NCI-H1436 (cell line): ENCODE data around the gene HACD4.
"Not testable (repeated sequence)": the region's sequence is repeated elsewhere in the genome, so short reads cannot be mapped to it uniquely, and the experiment has no call there.

Experiments used
- DNase-seq: peaks from one replicate; lab custom pipeline; 2025; lab: John Stamatoyannopoulos, UW

Gene HACD4

DNA sequence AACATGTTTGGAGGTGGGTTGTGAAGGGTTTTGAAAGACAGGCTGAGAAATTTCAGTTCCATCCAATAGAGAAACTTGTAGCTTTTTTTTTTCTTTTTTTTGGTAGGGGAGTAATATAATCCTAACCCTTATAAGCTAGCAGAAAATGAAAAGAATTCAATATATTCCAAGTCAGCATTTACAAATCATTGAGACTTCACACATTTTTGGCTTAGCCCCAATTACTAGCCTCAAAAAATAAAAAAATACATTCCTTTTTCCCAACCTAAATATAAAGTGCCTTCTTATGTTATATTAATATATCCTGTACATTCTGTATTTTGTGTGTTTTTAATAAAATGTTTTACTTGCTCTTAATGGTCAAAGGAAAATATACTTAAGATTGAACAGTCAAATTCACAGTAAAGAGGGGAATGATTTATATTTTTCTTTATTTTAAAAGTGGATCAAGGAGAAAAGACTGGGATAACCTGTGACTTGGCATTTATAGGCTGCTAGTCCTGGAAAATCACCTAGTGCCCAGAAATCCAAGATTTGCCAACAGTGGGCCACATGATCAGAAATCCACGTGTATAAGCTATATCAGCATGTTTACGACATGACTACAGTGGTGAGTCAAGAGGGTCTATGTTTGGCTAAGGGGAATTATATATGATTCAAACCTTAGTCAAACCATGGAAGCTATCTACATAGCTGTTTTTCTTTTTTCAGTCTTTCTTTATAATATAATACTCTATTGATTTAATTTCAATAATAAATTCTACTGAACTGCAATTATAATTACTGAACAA lies 14.5 kb downstream of the HACD4 start:
- no peak for DNase-seq

DNA sequence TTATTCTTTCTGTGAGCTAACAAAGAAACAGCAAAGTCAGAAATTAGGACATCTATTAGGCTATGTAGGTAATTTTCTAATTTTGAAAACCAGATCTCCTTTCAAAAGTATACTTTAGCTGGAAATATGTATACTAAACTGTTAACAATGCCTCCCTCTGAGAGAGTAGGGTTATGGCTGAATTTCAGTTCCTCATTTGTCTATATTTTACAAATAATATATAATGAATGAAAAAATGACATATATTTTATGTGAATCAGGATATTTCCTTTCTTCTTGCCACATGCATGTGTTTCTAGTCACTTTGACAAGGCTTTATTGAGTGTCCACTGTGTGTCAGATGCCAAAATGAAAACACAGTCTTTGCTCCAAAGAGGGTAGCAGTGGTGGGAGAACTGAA lies 15.4 kb downstream of the HACD4 start:
- DNase-seq = no peak

DNA sequence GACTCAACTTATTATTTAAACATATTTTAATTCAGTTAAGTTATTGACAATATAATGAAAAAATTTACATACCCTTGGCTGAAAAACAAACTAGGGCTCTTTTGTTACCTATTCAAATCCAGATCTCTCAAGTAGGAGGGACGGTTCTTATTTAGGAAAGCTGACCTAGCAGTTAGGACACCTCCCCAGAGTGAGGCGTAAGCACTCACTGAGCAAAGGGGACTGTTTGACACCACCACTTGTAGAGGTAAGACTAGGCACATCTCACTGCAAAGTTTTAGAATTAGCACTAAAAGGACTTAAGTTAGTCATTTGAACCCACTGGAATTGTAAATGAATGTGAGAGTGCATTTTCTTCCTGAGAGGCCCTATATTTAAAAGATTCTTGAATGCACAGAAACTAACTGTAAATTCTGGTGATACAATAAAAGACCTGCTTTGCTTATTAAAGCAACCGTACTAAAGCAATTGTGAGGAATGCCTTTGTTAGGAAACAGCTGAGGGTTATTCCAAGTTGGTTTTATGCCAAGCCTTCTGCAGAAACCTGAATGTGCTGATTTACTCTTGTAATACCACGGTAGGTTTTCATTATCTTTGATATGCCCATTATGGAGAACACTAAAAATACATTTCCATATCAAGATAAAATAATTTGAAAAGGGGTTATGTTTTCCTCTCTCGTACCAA lies 16.2 kb downstream of the HACD4 start:
- DNase-seq = no peak

DNA sequence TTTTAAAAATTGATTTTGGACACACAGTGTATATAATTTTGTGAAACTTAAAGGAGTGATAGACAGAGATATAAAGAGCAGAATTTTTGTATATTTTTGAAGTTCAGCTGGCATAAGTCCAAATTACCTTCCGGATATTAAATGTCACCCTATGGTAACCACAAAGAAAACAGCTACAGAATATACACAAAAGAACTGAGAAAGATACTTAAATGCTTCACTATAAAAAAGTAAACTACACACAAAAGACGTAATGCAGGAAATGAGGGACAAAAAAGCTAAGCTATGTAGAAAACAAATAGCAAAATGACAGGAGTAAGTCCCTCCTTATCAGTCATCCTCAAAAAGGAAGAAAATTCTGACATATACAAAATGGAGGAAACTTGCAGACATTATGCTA lies 29.4 kb downstream of the HACD4 start:
- no peak for DNase-seq

DNA sequence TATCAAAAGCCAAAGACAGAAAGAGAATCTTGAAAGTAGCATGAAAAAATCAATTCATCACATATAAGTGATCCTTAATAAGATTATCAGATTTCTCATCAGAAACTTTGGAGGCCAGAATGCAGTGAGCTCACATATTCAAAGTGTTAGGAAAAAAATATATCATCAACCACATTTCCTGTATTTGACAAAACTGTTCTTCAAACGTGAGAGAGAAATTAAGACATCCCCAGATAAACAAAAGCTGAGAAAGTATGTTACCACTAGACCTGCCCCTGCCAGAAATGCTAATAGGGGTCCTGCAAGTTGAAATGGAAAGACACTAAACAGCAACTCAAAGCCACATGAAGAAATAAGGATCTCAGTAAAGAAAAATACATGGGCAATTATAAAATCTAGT lies 29.9 kb downstream of the HACD4 start:
- no peak for DNase-seq

DNA sequence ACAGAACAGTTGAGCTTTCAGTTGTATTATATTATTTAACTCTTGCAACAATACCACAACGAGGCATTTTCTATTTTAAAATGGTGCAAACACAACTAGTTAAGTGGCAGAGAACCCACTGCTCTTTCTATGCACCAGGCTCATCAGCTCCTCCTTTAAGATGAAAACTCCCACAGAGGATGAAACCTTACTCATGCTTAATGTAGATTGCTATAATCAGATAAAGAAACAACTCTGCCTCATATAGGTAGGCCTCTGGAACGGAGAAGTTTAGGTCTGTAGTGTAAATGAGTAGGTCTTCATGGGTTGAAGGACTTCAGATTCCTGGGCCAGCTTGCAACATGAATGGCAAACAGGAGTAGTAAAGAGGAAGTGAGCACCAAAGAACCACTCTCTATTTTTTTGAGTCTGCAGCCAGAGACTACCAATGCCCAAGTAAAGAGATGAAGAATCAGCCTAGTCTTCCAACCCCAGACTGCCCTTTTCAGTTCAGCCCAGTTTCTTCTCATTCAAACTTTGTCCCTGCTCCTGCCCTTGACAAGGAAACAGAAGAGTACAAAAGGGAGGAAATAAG lies 33.9 kb downstream of the HACD4 start:
- no peak for DNase-seq

DNA sequence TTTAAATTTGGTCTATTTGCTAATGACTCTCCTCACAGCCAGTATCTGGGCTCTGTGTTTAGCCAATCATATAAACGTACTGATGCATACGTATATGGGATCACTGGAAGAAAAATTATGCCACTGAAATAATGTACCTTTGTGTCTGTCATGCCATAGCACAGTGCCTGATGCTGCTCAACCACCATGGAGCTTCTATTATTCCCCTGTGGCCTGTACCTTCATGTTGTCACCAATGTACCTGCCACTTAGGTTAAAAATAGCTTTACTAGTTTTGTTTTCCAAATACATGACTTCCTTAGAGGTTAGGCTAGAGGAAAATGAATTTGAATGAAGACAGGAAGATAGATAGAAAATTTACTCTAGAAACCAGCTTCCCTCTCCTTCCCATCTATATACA lies 34.6 kb downstream of the HACD4 start:
- DNase-seq = no peak

DNA sequence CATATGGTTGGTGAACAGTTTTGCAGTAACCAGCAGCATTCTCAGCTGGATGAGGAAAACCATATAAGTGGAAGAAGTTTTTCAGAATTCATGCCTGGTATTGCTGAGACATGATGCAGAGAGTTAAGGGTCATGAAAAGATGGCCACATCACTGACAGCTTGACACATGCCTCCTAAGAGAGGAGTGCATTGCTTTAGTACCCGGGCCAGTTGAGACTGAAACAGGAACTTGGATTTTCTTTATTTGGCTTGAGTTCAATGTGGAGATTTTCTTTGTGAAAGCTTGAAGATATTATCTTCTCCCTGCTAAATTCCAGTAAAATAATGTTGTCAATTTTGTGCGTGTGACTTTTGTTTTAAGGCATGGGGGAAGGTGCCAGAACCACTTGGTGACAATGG lies 35.8 kb downstream of the HACD4 start:
- no peak for DNase-seq

DNA sequence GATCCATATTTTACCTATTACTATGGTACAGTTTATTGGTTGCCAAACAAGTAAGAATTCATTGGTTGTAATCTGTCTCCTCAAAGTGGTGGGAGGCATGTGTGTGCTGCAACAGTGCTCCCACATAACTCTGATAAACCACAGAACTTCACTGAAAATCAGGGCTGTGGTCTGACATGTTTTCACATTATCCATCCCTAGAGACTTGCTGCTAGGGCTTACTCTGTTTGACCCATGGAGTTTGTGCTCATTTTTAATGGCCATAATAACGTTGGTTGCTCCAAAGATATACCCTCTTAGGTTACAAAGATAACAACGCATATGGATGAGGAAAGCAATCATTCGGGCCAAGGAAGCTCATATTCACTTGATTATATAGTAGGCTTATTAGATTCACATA lies 37.0 kb downstream of the HACD4 start:
- DNase-seq = no peak

DNA sequence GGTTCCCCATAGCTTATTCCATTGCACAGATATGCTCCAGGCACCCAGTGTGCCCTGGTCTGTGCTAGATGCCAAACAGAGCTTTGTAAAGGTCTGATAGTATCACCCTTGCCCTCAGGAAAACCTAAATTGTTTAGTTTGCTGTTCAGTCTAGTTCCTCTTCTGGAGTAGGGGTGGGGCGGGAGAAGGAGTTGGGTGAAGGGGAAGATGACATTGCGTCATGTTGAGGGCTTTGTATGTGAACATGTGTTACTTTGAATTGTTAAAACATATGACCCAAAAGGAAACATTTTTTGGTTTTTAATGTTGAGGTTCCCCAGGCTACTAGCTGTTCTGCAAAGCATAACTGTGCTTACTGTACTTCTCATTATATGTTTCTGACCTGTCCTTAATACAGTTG lies 40.6 kb downstream of the HACD4 start:
- no peak for DNase-seq

DNA sequence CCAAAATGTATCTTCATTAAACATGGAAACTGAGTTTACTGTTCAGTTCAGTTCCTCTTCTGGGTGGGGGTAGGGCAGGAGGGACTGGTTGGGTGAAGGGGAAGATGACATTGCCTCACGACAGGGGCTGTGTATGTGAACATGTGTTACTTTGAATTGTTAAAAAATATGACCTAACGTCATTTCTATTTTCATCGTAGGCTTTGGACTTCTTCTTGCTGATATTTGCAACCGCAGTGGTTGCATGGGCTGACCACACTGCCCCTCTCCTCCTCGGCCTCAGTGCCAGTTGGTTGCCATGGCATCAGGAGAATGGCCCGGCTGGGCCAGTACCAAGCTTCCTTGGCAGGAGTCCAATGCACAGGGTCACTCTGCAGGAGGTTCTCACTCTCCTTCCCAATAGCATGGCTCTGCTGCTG lies 41.5 kb downstream of the HACD4 start:
- no peak for DNase-seq

DNA sequence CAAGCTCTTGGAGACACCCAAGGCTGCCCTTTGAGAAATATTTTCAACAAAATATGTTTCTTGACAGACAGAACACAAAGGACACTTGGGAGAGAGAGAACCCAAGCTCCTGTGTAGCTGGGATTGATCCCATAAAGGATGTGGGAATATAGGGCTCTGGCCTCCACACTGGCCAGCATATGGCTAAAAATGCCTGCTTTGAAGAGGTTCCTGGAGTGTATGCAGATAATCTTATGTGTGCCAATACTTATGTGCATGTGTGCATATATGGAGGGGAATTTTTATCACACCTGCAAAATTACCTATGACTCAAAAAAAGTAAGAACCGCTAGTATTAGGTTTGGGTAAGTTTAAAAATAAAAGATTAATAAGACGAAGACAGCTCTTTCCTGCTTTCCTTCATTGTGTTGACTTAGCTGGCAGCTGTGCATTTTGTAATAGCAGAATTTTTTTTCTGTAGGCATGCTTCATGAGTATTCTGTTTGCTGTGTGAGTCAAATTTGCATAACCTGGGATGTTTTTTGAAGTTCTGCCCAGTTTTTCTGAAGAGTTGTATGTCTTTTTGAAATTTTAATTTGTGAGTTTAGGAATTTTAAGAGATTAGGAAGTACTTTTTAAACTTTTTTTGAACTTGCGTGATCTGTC lies 42.6 kb downstream of the HACD4 start:
- no peak for DNase-seq

DNA sequence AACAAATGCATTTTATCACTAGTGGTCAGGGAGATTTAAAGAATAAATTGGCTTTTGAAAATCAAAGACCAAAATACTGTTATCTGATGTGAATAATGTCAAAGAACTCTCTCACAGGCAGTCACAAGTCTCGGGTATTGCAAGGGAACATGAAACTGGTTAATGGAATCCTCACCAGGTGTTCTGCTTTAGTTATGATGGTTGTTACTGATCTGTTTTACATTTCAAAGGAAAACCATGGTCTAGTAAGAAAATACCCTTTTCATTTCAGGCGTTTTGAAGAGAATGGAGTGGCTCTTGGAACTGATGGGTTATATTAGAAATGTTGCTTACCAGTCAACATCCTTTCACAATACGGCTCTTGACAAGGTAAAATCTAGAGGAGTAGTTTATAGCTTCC lies 43.4 kb downstream of the HACD4 start:
- DNase-seq = no peak

DNA sequence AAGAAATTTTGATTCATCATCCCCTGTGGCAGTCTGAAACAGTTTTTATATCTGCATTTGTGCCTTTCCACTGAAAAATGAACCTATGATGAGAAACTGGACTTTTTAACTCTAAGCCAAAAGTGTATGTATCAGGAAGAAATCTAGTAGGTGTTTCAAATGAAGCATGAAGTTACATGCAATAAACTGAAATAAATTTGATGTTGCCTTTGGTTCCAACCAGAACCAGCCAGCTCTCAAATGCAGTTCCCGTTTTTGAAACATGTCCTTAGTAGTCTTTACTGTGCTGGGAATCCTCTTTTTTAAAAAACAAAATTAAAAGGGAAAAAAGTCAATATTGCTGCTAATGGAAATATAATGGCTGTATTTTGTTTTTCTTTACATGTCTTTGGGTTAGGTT lies 43.9 kb downstream of the HACD4 start:
- DNase-seq = no peak

DNA sequence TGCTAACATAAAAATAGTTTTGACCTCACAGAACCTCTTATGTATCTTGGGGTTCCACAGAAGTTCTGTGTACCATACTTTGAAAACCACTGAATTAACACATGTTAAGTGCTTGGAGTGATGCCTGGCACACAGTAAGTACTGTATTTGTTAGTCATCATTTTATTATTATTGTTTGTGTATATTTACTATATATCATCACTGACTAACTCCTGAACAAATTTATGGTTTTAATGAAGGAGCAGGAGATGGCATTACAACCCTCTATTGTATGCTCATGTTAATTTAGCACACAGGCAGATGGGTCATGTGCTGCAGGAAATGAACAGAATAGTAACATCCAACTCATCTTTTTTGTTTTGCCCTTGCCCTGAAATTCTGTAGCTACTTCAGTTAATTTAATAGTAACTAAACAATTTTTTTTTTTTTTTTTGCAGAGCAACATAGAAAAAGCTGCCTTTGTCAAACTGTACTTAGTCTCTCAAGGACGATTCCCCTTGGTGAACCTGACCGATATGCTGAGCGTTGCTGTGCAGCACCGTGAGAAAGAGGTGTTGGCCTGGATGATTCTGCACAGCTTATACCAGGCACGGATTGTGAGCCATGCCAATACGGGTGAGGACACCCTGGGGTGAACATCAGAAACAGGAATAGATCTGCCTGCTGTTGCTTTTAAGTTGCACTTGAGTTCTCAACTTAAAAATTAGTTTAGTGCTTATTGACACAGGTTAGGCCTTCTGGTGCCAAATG lies 45.4 kb downstream of the HACD4 start:
- DNase-seq = no peak

DNA sequence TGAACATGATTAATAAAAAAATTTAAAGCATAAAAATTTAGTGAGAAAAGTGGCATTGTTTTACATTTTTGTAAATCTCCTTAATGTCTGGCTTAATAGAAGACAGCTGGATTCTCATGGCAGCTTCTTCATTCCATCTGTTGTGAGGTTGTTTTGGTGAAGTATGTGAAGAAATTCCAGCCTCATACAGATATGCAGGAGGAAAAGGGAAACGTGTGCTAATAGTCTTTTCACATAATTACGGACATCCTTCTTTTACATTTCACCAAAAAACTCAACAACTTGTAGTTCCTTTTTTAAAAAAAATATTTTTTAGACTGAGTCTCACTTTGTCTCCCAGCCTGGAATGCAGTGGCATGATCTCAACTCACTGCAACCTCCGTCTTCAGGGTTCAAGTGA lies 46.9 kb downstream of the HACD4 start:
- DNase-seq = no peak

DNA sequence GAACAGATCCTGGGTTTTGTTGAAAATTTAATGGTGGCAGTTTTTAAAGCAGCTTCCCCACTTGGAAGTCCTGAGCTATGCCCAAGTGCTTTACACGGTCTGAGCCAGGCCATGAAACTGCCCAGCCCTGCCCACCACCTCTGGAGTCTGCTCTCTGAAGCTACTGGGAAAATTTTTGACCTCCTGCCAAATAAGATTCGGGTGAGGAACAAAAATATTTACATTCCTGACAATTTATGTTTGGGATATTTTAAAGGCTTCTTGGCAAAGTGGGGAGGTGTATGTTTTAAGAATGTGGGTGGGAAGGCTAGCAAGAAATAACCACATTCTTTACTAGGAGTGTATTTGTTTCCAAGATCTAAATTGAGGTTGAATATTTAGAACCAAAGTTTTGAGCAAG lies 50.0 kb downstream of the HACD4 start:
- no peak for DNase-seq

DNA sequence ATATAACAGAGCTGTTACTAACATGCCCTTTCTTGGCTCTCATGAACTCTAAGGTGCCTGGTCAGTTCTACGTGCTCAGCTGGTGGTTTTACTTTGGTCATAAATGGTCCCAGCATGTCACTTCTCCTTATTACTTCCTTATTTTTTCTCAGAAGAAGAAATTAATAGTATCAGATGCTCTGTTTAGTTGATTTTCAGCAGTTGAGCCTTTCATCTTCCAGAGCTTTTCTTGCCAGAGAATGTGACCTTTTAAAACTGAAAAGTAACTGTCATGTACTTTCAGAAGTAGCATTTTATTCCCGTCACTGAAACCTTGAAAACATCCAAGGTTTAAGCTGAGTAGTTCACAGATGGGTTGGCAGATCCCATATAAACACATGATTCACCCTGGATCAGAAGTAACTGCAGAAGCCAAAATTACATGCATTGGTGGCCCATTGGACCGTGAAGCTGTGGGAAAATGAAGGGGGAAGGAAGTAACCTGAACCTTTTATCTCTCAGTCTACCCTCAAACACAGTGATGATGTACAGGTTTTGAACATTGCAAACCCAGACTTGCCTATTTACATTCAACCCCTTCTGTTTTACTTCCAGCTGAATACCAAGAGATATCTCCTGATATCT lies 50.5 kb downstream of the HACD4 start:
- DNase-seq = no peak

DNA sequence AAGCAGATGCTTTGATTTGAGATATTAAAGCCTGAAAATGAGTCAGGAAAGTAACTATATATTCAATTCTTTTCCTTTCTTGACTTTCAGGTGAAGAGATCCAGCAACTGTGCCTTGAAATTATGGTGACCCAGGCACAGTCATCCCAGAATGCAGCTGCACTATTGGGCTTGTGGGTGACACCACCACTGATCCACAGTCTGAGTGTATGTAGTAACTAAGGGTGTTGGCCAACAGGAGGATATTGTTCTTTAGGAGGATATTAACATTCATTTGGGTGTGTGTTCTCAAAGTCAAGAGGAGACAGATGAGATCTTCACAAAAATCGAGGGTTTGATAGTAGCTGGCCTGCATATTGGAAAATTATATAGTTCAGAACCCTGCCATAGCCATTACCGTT lies 53.2 kb downstream of the HACD4 start:
- DNase-seq = no peak

DNA sequence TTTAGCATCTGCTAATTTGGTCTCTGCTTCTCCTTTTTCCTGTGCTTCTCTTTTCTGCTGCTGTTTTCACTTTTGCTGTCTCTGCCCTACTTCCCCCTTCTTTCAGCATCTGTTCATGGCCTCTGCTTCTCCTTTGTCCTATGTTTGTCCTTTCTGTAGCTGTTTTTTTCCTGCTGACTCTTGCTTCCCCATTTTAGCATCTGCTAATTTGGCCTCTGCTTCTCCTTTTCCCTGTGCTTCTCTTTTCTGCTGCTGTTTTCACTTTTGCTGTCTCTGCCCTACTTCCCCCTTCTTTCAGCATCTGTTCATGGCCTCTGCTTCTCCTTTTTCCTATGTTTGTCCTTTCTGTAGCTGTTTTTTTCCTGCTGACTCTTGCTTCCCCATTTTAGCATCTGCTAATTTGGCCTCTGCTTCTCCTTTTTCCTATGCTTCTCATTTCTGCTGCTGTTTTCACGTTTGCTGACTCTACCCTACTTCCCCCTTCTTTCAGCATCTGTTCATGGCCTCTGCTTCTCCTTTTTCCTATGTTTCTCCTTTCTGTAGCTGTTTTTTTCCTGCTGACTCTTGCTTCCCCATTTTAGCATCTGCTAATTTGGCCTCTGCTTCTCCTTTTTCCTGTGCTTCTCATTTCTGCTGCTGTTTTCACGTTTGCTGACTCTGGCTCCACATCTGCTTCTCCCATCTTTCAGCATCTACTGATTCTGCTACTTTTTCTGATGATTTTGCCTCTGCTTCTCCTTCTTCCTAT lies 57.1 kb downstream of the HACD4 start:
- DNase-seq = not testable (repeated sequence)
